Left lobe of liver (tissue), 2 donors: ENCODE data around the gene AKT1S1. TPM values are rescaled to one million over a fixed set of nuclear protein-coding genes. Genes with fewer than 3 reads are reported as not detected.

Experiments
- ATAC-seq: fragments of 200-7000 bp; cut with Tn5 transposase; one replicate; pipeline ENCODE4 v1.9.1; 2020; ENCODE audit warnings: mild to moderate bottlenecking, moderate library complexity
- DNase-seq: peaks from one replicate; pipeline ENCODE4 v3.0.0-alpha.2; 2020; ENCODE audit warnings: low spot score
- total RNA-seq: library from RNA; stranded (reverse); gene quantifications from one replicate; pipeline ENCODE4 v1.2.1, GENCODE V29; 2021
- donor health status: DM: no; HTN: no; CAD: no; lungs with moderate emphysema.
- donor health status: DM: no; HTN: yes; CAD: no.

Gene AKT1S1
- total RNA-seq, 1 donor from 2014 or later, result 27.6 TPM

DNA sequence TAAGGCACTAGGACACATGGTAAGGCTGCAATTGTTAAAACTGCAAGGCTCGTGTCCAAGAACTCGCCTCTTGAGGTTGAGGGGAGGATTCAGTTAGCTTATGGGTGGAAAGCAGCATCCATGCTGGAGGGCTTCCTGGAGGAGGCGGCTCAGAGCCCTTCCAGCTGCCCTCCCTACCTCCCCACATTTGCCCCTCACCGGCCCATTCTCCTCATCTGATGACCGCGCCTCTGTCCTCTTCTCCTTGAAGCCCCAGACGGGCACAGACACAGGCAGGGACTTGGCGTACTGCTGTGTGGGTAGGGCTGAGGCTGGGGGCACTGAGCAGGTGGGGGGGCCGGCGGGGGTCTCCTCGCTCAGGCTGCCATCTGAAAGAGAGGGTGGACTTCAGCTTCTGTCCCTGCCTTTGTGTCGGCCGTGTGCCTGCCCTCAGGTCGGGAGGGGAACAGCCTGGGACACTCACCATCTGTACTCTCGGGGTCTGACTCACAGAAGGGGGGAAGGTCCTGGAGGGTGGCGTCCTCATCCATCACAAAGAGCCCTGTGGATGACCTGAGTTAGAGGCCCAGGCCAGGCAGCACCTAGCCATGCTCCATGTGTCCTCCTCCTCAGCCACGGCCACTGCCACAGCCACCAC is 5.7 kb downstream of the AKT1S1 start:
- no peak for ATAC-seq

DNA sequence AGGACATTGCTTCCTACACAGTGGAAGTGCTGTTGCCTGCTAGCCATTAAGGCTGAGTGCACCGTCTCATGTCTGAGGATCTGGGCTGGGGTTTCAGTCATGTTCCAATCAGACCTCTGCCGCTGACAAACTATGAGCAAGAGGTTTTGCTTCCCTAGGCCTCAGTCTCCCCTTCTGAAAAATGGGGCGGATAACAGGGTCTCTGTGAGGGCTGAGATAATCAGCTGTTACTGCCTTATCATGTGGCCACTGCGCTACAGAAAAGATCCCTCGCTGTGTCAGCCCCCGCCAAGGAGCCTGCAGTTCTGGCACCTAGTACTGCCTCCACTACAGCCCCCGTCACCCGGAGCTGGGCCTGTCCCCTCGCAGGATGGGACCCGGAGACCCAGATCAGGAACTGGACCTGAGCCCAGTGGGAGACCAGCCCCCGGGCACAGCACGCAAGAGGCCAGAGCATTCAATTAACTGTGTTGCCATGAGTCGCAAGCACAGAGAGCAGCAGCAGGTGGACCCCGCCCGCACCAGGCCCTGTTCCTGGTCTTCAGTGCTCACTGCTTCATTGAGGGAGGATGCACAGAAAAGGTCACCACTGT is 6.8 kb downstream of the AKT1S1 start:
- ATAC-seq (no peak), DNase-seq (no peak)

More for the DNA sequence above, 5.7 kb downstream of the AKT1S1 start:
- no peak for DNase-seq

GRCh38 chr19:49869484-49870308 is 7.5 kb downstream of the AKT1S1 start:
- ATAC-seq (peak; percentile 73), DNase-seq (peak; percentile 98)

DNA sequence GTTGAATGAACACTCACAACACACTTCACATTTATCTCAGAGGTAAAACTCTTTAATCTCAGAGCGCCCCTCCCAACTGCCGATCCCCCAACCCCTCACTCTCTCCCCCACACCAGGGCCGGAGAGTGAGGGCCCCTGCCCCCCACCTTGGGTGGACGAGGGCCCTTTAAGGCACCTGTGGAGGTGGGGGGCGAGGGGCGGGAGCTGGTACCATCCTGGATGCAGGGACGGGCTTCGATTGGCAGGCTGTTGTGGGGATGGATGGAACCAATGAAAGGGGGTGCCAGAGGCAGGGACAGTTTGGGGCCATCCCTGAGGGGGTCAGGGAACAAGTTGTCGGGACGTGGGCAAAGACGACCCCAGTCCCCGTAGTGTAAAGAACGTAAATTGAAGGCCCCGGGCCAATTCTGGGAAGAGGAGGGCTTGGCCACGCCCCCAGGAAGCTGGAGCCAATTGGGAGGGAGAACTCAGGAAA is 8.1 kb downstream of the AKT1S1 start:
- ATAC-seq (peak; percentile 2), DNase-seq (no peak)

DNA sequence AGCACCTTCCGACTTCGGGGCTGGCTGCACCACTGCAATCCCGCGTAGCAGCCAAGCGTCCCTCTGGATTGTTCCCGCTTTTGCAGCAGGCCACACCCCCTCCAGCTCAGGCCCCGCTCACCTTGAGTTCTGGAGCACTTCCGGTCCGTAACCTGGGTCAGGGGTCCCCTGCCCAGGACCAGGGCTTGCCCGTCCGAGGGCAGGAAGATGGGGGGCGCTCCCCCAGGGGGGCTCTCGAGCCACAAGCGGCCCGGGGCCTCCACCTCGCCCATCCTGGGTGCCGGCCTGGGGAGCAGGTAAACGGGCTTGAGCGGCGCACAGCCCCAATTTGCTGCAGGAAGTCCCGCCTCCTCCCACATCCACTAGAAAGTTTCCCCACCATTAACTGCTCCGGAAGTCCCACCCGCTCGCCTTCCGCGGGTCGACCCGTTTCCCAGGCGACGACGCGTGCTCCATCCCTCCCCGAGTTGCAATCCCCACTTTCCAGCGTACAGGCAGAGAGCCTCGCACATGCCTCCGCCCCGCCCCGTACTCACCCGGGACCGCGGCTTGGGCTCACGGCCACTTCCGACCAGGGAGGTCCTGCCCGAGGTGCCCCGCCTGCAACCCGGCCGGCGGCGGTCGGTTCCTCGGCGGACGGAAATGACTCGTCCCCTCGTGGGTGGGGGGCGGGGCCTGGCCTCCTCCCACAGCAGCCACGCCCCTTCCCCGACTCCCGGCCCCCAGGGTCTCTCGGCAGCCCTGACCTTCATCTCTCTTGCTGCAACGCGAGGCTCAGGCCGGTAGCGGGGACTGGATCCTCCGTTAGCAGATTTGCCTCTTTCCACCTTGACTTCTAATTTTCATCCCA is 10.0 kb downstream of the AKT1S1 start, which contains the start of gene PNKP:
Gene PNKP (minus strand): TSS at position 644 of the 850 bp plus-strand sequence. CDS start 372 bp downstream, at position 272.
- peak; percentile 64 for ATAC-seq
- DNase-seq, result peak; percentile 90

DNA sequence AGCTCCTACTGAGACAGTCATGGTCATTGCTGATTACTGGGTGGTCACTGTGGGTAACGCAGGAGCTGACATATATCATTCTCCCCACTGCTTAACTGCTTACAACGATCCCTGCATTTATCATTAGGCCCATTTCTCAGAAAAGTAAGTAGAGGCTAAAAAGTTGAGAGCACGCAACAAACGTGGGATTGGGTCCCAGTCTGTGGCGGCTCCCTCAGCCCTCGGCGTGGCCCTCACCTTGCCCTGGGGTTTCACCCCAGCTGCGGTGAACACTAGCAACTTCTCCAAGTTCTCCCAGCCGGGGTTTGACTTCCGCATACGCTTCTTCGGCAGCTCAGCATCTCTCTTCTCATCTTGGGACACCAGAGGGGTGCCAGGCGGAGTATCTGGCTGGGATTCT is 12.3 kb downstream of the AKT1S1 start:
- ATAC-seq, result no peak
- no peak for DNase-seq

GRCh38 chr19:49863935-49864320 is 13.2 kb downstream of the AKT1S1 start:
- ATAC-seq, result no peak
- peak; percentile 46 for DNase-seq

DNA sequence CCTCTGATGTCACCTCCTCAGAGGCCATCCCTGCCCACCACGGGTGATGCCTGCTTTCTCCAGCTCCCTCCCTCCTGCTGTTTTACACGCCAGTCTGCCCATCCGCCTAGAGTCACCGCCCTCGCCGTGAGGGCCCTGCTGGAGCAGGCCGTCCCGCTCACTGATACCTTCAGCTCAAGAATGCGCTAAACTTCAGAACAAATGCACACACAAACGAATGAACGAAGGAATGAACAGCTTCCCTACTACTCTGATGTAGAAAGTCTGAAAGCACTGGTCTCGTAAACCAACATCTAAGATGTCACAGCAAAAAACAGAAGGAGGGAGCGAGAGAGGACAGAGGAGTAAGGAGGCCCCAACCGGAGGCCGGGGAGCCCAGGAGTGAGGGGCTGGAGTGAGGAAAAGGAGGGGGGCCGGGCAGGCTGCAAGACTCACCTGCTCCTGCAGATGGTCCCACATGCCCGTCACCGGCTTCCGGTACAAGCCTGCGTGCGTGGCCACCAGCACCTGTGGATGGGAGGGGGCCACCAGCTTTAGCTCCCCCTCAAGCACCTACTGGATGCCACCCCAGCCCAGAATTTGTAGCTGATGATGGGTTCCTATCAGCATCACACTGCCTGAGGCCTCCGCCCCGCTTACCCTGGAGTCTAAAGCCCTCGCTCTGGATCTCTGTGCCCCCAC is 13.8 kb downstream of the AKT1S1 start:
- DNase-seq, result no peak

GRCh38 chr19:49862391-49863253 is 14.5 kb downstream of the AKT1S1 start:
- ATAC-seq, result no peak
- DNase-seq, result peak; percentile 48

More for the DNA sequence above, 13.8 kb downstream of the AKT1S1 start:
- no peak for ATAC-seq

DNA sequence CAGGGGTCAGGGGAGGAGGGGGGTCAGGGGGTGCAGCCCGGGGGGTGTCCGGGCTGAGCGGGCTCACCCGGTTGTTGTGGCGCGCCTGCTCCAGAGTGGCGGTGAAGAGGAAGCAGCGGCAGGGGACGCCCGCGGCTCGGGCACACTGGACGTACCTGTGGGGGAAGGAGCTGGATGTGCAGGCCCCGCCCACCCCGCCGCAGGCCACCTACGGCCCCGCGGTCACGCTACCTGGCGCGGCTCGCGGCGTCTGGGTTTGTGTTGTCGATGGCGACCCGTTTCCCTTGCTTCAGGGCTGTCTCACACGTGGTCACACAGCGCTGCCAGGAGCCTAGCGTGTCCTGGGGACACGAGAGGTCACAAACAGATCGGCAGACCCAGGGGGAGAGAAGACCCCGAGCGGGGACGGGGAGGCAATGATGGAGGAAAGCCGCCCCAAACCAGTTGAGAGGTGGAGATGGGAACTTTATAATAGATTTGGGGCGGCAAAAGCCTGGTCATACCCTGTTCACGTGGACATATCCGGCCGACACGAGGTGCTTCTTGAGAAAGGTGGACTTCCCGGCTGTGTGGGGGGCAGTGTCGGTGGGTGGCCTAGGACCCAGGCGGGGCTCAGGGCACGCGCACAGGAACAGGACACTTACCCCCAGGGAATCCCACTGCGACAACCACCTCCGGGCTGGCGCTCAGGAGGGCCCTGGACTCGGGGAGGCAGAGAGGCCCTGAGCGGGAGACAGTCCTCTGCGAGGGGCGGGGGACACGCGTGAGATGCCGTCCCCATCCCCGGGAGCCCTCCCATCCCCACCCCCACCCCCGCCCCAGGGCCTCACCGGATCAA is 15.4 kb downstream of the AKT1S1 start:
- peak; percentile 51 for DNase-seq

GRCh38 chr19:49861107-49861506 is 16.0 kb downstream of the AKT1S1 start:
- ATAC-seq (no peak), DNase-seq (peak; percentile 48)

More for the DNA sequence above, 15.4 kb downstream of the AKT1S1 start:
- ATAC-seq, result no peak

DNA sequence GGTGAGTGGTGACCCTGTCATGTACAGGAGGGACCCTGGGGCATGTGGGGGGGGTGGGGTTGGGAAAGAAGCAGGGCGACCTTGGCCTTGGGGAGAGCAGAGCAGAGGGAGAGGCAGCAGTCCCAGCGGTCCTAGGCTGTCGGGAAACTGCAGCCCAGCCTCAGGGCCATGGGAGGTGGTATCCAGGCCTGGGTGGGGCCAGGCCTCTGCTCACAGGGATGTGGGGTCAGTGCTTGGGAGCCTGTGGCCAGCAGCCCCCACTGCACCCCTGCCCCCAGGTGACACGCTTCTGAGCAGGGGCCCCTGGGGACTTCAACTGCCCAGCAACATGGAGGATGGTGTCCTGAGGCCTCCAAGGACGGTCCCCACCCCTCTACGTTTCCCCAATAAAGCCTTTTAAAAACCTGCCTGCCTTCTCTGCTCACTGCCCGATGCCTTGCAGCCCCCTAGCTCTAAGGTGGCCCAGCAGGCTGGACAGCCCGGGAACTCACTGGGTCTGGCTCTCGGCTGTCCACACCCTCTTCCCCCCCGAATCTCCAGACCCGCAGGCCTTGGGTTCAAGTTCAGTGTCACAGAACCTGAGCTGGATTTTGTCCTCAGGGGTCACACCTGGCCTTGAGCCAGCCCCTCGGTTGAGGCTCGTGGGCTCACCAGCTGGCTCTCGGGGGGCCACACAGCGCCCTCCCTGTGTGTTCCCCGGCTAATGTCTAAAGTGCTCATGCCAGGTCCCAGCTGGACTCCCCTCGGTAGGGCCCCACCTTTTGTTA is 16.6 kb downstream of the AKT1S1 start:
- DNase-seq (no peak), ATAC-seq (no peak)

DNA sequence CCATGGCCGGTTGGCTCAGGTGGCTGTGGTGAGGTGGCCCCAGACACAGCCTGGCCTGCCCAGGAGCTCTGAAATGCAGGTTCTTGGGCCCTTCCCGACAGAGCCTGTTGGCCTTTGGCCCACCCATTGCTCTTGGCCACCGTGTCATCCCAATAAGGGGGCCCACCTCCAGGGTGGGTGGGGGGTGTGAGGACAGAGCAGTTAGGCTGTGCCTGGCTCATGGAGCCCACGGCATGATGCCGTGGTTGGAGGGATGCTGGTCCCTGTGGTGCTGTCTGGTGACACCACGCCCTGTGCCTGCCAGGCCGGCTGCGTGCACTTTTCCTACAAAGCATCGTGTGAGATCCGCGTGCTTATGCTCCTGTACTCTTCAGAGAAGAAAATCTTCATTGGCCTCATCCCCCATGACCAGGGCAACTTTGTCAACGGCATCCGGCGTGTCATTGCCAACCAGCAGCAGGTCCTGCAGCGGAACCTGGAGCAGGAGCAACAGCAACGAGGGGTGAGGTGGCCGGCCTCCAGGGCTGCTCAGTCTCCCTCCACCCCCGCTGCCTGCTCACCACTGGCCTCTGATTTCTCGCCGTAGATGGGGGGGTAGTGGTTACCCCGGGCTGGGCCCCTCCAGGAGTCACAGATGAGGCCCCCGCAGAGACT is 17.3 kb downstream of the AKT1S1 start:
- DNase-seq (peak; percentile 48), ATAC-seq (no peak)

DNA sequence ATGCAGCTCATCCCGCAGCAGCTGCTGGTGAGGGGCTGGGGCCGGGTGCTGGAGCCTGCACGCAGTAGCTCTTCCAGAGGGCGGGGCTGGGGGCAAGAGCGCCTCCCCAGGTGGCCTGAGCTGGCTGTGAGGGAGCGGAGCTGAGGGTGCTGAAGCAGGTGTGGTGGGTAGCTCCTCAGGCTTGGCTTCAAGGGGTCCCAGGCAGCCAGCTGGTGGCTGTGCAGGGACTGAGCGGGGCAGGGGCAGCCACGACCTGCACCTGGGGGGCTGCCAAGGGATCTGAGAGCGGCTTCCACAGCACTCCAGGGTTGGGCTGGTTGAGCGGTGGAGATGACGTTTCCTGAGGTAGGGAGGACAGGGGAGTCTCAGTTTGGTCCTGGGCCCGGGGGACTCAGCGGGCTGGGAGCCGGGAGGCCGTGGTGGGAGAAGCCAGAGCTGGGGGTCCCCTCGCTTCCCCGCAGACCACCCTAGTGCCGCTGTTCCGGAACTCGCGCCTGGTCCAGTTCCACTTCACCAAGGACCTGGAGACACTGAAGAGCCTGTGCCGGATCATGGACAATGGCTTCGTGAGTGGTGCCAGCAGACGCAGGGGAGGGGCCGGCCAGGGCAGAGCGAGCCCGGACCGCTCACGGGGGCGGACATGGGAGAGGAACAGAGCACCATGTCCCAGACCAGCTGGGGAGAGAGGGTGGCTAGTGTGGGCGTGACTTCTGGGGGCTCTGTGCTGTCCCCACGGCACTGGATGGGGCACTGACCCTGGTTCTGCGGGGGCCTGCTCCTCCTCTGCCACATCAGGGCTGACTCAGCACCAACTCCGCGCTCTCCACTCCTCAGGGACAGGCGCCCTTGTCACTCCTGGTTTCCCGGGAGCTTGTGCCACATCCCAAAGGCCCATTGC is 18.8 kb downstream of the AKT1S1 start:
- no peak for ATAC-seq
- DNase-seq, result peak; percentile 48

DNA sequence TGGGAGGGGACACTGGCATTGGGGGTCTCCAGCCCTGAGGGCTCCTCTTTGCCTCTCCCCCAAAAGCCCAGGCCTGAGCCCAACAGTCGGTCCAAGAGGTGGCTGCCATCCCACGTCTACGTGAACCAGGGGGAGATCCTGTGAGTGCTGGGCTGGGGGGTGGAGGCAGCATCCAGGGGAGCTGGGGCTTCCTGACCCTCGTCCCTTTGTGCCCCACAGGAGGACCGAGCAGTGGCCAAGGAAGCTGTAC is 19.4 kb downstream of the AKT1S1 start:
- no peak for ATAC-seq
- peak; percentile 46 for DNase-seq
